Fibroblast of the aortic adventitia (primary cell): ENCODE results near the gene PRR15L. TPM values are rescaled to one million over a fixed set of nuclear protein-coding genes. Genes with fewer than 3 reads are reported as not detected.
A peak's percentile ranks its signal among the peaks of the same experiment; 100 is the strongest.

ENCODE experiments used
- DNase-seq: peaks from one replicate; pipeline ENCODE4 v3.0.0-alpha.2; 2010; ENCODE audit warnings: low read depth
- H3K4me3 ChIP-seq: 2 replicates; pipeline ENCODE4 v1.5.1; 2011; ENCODE audit warnings: low read depth, mild to moderate bottlenecking, control low read depth, low read length, moderate library complexity
- CTCF ChIP-seq: IDR thresholded peaks from 2 replicates; pipeline ENCODE4 v1.5.1; 2011; ENCODE audit warnings: mild to moderate bottlenecking, low read length, control low read depth, inconsistent platforms; ENCODE audit not compliant: insufficient read depth
- total RNA-seq: library from RNA; depleted of rRNA; stranded (reverse); fragments of >200 nt; gene quantifications from 2 replicates; pipeline ENCODE4 v1.2.3, GENCODE V29; 2012; ENCODE audit warnings: low replicate concordance

PRR15L gene
- total RNA-seq, 1 donor, result not detected

- no peak overlapping the region for H3K4me3 ChIP-seq
- no peak for TF ChIP-seq CTCF
- peak; percentile 95 for DNase-seq
Observed at GRCh38 chr17:47905221-47905733, 52.4 kb downstream of the PRR15L start.

GRCh38 chr17:47902039-47902744, 55.5 kb downstream of the PRR15L start:
- DNase-seq, result no peak
- TF ChIP-seq CTCF, result no peak
- no peak overlapping the region for H3K4me3 ChIP-seq

Other genes starting within 250 kb of the PRR15L start
- not detected in 2 replicates for gene TBX21, start 224.6 kb downstream of the PRR15L start, total RNA-seq
- gene OSBPL7, start 136.1 kb downstream of the PRR15L start, total RNA-seq, result 4.6 and 6.1 TPM in 2 replicates
- gene MRPL10, start 126.3 kb downstream of the PRR15L start, total RNA-seq, result 5.8 and 28.0 TPM in 2 replicates
- gene LRRC46, start 126.2 kb downstream of the PRR15L start, total RNA-seq, result 0.16 TPM in 1 of 2 replicates, not detected in the other
- gene SCRN2, start 116.6 kb downstream of the PRR15L start, total RNA-seq, result 14.7 and 20.7 TPM in 2 replicates
- 0.09 TPM in 1 of 2 replicates, not detected in the other for gene SP6, start 106.7 kb downstream of the PRR15L start, total RNA-seq
- gene SP2, start 61.6 kb downstream of the PRR15L start, total RNA-seq, result 0.08 and 3.7 TPM in 2 replicates
- 44.9 and 198 TPM in 2 replicates for gene PNPO, start 16.3 kb downstream of the PRR15L start, total RNA-seq
- gene CDK5RAP3, start 13.2 kb upstream of the PRR15L start, total RNA-seq, result 49.5 and 109 TPM in 2 replicates
- 80.5 and 292 TPM in 2 replicates for gene COPZ2, start 79.9 kb upstream of the PRR15L start, total RNA-seq
- 103 and 413 TPM in 2 replicates for gene NFE2L1, start 90.5 kb upstream of the PRR15L start, total RNA-seq
- gene CBX1, start 143.6 kb upstream of the PRR15L start, total RNA-seq, result 49.2 and 59.7 TPM in 2 replicates
- 4.7 and 11.5 TPM in 2 replicates for gene SNX11, start 149.9 kb upstream of the PRR15L start, total RNA-seq